H1 (cell line): ENCODE measurements around the gene ACYP2. TPM values are rescaled to one million over a fixed set of nuclear protein-coding genes. Genes with fewer than 3 reads are reported as not detected.
A peak's percentile ranks its signal among the peaks of the same experiment; 100 is the strongest.

Experiments used
- CTCF ChIA-PET: fragments of 300-600 bp; sonication (Branson Sonifier 250); formaldehyde crosslinking; loops from one replicate; lab custom pipeline; 2021; ENCODE audit not compliant: partially characterized antibody; lab: Charles Lee
- POLR2A ChIA-PET: fragments of 300-600 bp; sonication (Branson Sonifier 250); formaldehyde crosslinking; loops from one replicate; lab custom pipeline; 2021; ENCODE audit warnings: inconsistent platforms; ENCODE audit not compliant: partially characterized antibody; lab: Charles Lee
- DNase-seq, 2 experiments: peaks; one replicate each; pipeline versions ENCODE4 v3.0.0 to v3.0.0-alpha.2; 2010 to 2022; ENCODE audit warnings: low spot score in 2 of 2, low read depth in 1 of 2, mixed read lengths in 1 of 2
- FAIRE-seq: peaks from 2 replicates; lab custom pipeline; 2011; peaks lifted over from hg19 to GRCh38; lab: Jason Lieb, UNC
- H2AFZ ChIP-seq: 2 replicates; pipeline ENCODE4 v1.8.1; 2012; ENCODE audit warnings: low read length, inconsistent platforms
- H2AK5ac ChIP-seq: 2 replicates; pipeline ENCODE4 v1.6.1; 2013; ENCODE audit warnings: low read depth, low read length
- H2BK120ac ChIP-seq: replicated peaks from 2 replicates; pipeline ENCODE3; 2013; ENCODE audit warnings: low read depth, low read length, inconsistent platforms
- H2BK12ac ChIP-seq: 2 replicates; pipeline ENCODE4 v1.6.1; 2013; ENCODE audit warnings: low read depth, low read length
- H2BK15ac ChIP-seq: 2 replicates; pipeline ENCODE4 v1.6.1; 2013; ENCODE audit warnings: low read length
- H2BK20ac ChIP-seq: 2 replicates; pipeline ENCODE4 v1.6.1; 2013; ENCODE audit warnings: low read length
- H2BK5ac ChIP-seq: 2 replicates; pipeline ENCODE4 v1.6.1; 2013; ENCODE audit warnings: low read depth, low read length
- H3K14ac ChIP-seq: 2 replicates; pipeline ENCODE4 v1.6.1; 2013; ENCODE audit warnings: inconsistent platforms; ENCODE audit not compliant: insufficient read length
- H3K18ac ChIP-seq: 2 replicates; pipeline ENCODE4 v1.6.1; 2013; ENCODE audit warnings: low read length; ENCODE audit errors: extremely low read depth
- H3K23ac ChIP-seq: 2 replicates; pipeline ENCODE4 v1.6.1; 2013; ENCODE audit warnings: inconsistent platforms; ENCODE audit not compliant: insufficient read length
- H3K23me2 ChIP-seq: 2 replicates; pipeline ENCODE4 v1.6.1; 2013; ENCODE audit warnings: low read depth, low read length
- H3K27ac ChIP-seq: 2 replicates; pipeline ENCODE4 v1.6.1; 2011; ENCODE audit warnings: low read depth, low read length, inconsistent platforms
- H3K27me3 ChIP-seq, 4 experiments: replicated peaks in 1 of 4; 1 replicate in 1 of 4; 2 replicates in 3 of 4; pipeline versions ENCODE4 v1.6.1 to v1.8.1; 2011 to 2013; ENCODE audit warnings: low read length in 3 of 4, mild to moderate bottlenecking in 3 of 4, inconsistent platforms in 2 of 4, mixed read lengths in 2 of 4, moderate library complexity in 1 of 4; ENCODE audit not compliant: control insufficient read depth in 3 of 4, insufficient read depth in 3 of 4; ENCODE audit errors: extremely low read depth in 1 of 4
- H3K36me3 ChIP-seq, 4 experiments: 2 replicates each; pipeline versions ENCODE4 v1.6.1 to v1.8.1; 2011 to 2013; ENCODE audit warnings: mild to moderate bottlenecking in 4 of 4, low read length in 3 of 4, moderate library complexity in 2 of 4, control low read depth in 1 of 4, inconsistent platforms in 1 of 4; ENCODE audit not compliant: insufficient read depth in 4 of 4, control insufficient read depth in 2 of 4
- H3K4ac ChIP-seq: replicated peaks from 2 replicates; pipeline ENCODE3; 2013; ENCODE audit warnings: low read length, low read depth, mixed read lengths, inconsistent platforms; ENCODE audit not compliant: insufficient read length
- H3K4me1 ChIP-seq, 4 experiments: replicated peaks in 1 of 4; 1 replicate in 1 of 4; 2 replicates in 3 of 4; pipeline versions ENCODE4 v1.6.1 to v1.8.1; 2011 to 2013; ENCODE audit warnings: low read length in 3 of 4, inconsistent platforms in 2 of 4, mixed read lengths in 1 of 4; ENCODE audit not compliant: insufficient read depth in 4 of 4, control insufficient read depth in 3 of 4
- H3K4me2 ChIP-seq, 2 experiments: 2 replicates each; pipeline versions ENCODE4 v1.6.1 to v1.8.1; 2011 to 2013; ENCODE audit warnings: low read depth in 2 of 2, low read length in 2 of 2, control low read depth in 1 of 2, inconsistent platforms in 1 of 2, mild to moderate bottlenecking in 1 of 2; ENCODE audit not compliant: insufficient read depth in 1 of 2
- H3K4me3 ChIP-seq, 4 experiments: fragments of 200-600, 300-600 bp in 1 of 4; sonication (generic), shearing (Covaris generic), sonication (Bioruptor Twin) in 1 of 4; 2 replicates each; pipeline versions ENCODE4 v1.5.1 to v1.8.1; 2011 to 2016; ENCODE audit warnings: low read length in 4 of 4, low read depth in 3 of 4, control low read depth in 2 of 4, inconsistent platforms in 2 of 4, mild to moderate bottlenecking in 2 of 4, mixed read lengths in 1 of 4, moderate library complexity in 1 of 4; ENCODE audit not compliant: insufficient read depth in 2 of 4; ENCODE audit errors: extremely low read depth in 1 of 4
- H3K56ac ChIP-seq: replicated peaks from 2 replicates; pipeline ENCODE3; 2013; ENCODE audit warnings: low read depth, mild to moderate bottlenecking, mixed read lengths, low read length, inconsistent platforms; ENCODE audit not compliant: insufficient read length
- H3K79me1 ChIP-seq: 2 replicates; pipeline ENCODE4 v1.6.1; 2013; ENCODE audit warnings: low read depth, low read length, control low read depth
- H3K79me2 ChIP-seq, 2 experiments: 2 replicates each; pipeline versions ENCODE4 v1.6.1 to v1.8.1; 2012 to 2013; ENCODE audit warnings: low read length in 2 of 2, mild to moderate bottlenecking in 2 of 2, inconsistent platforms in 1 of 2; ENCODE audit not compliant: insufficient read depth in 2 of 2, control insufficient read depth in 1 of 2
- H3K9ac ChIP-seq, 4 experiments: replicated peaks in 1 of 4; 1 replicate in 1 of 4; 2 replicates in 3 of 4; pipeline versions ENCODE4 v1.6.1 to v1.8.1; 2011 to 2013; ENCODE audit warnings: low read depth in 3 of 4, low read length in 3 of 4, control low read depth in 2 of 4, mild to moderate bottlenecking in 2 of 4, moderate library complexity in 2 of 4, inconsistent platforms in 1 of 4; ENCODE audit errors: extremely low read depth in 1 of 4
- H3K9me3 ChIP-seq, 2 experiments: 2 replicates each; pipeline versions ENCODE4 v1.6.1 to v1.8.1; 2012 to 2013; ENCODE audit warnings: mild to moderate bottlenecking in 2 of 2, moderate library complexity in 2 of 2, control low read depth in 1 of 2, inconsistent platforms in 1 of 2, low read depth in 1 of 2, low read length in 1 of 2, mixed read lengths in 1 of 2; ENCODE audit not compliant: insufficient read depth in 2 of 2
- H4K20me1 ChIP-seq, 2 experiments: replicated peaks in 1 of 2; 2 replicates each; pipeline versions ENCODE3 to v1.8.1; 2011 to 2013; ENCODE audit warnings: inconsistent platforms in 2 of 2, low read length in 2 of 2, mild to moderate bottlenecking in 1 of 2; ENCODE audit not compliant: insufficient read depth in 2 of 2, control insufficient read depth in 1 of 2
- H4K5ac ChIP-seq: 2 replicates; pipeline ENCODE4 v1.6.1; 2013; ENCODE audit warnings: low read length, low read depth, mixed read lengths, inconsistent platforms; ENCODE audit not compliant: insufficient read length
- H4K8ac ChIP-seq: 2 replicates; pipeline ENCODE4 v1.8.0; 2013; ENCODE audit warnings: mild to moderate bottlenecking, moderate library complexity, low read length, inconsistent platforms; ENCODE audit not compliant: insufficient read depth; ENCODE audit errors: extremely low read depth
- H4K91ac ChIP-seq: replicated peaks from 2 replicates; pipeline ENCODE3; 2013; ENCODE audit warnings: low read length, mixed read lengths, inconsistent platforms; ENCODE audit not compliant: insufficient read length
- ASH2L ChIP-seq: fragments of 200-600, 300-600 bp; sonication (generic); IDR thresholded peaks from one replicate; pipeline ENCODE4 v1.7.1; 2017; ENCODE audit warnings: low read length
- KDM1A ChIP-seq: fragments of 200-600, 300-600 bp; sonication (generic); IDR thresholded peaks from 2 replicates; pipeline ENCODE4 v1.7.1; 2016; ENCODE audit warnings: mild to moderate bottlenecking, low read length, borderline replicate concordance
- RAD21 ChIP-seq, 2 experiments: IDR thresholded peaks in 1 of 2; conservative IDR thresholded peaks in 1 of 2; 2 replicates each; pipeline ENCODE4 v1.6.1; 2011; ENCODE audit warnings: low read depth in 2 of 2, low read length in 2 of 2, improper control_type of control experiment in 1 of 2, inconsistent platforms in 1 of 2, mild to moderate bottlenecking in 1 of 2, moderate library complexity in 1 of 2
- SP4 ChIP-seq: IDR thresholded peaks from 2 replicates; pipeline ENCODE4 v1.6.1; 2012; ENCODE audit warnings: low read length, inconsistent platforms
- WGBS, 2 experiments: shearing (Covaris generic) in 1 of 2; methylation state at CpG; one replicate each; pipeline versions ENCODE4 v1.1.6 to v1.1.7; 2013 to 2015; ENCODE audit warnings: low lambda C conversion rate in 2 of 2, mixed read lengths in 2 of 2, inconsistent platforms in 1 of 2, low coverage in 1 of 2, missing lambda C conversion rate in 1 of 2; ENCODE audit not compliant: insufficient replicate concordance in 2 of 2, insufficient coverage in 1 of 2, insufficient read length in 1 of 2; ENCODE audit errors: extremely low coverage in 1 of 2, missing lambda C conversion rate in 1 of 2; 5-methylcytosine and 5-hydroxymethylcytosine counted together
- polyA plus RNA-seq, 7 experiments: library from polyadenylated mRNA; depleted of rRNA in 3 of 7; stranded (reverse) in 5 of 7; unstranded in 2 of 7; fragments of >200 nt in 5 of 7; fragments of 200-250 nt in 2 of 7; gene quantifications; 1 replicate in 5 of 7; 2 replicates in 1 of 7; 4 replicates in 1 of 7; pipeline versions ENCODE4 v1.2.1 to v1.2.3, GENCODE V29; 2011 to 2013; ENCODE audit warnings: missing spikeins in 2 of 7, mixed read lengths in 2 of 7
- total RNA-seq: library from RNA; stranded (reverse); fragmentation: NEBNext Ultra II Directional; extraction: Animal tissue kit (Norgen Biotek cat#: 25700); gene quantifications from 2 replicates; pipeline ENCODE4 v1.2.1, GENCODE V29; 2021
- TF ChIP-seq, protein P1 (sequence below): IDR thresholded peaks from 2 replicates; pipeline ENCODE4 v1.6.1; 2012; ENCODE audit warnings: inconsistent platforms
- TF ChIP-seq, protein P2 (sequence below), 3 experiments: IDR thresholded peaks; 1 replicate in 2 of 3; 2 replicates in 1 of 3; pipeline versions ENCODE4 v1.5.1 to v1.6.1; 2011; ENCODE audit warnings: low read length in 3 of 3, mild to moderate bottlenecking in 3 of 3, inconsistent platforms in 2 of 3, low read depth in 1 of 3, moderate library complexity in 1 of 3; ENCODE audit not compliant: insufficient read depth in 1 of 3; ENCODE audit errors: control extremely low read depth in 1 of 3

The ACYP2 gene
- total and polyA plus RNA-seq, 2 of the 8 experiments (the other 6 are each of a cell fraction or from before 2014, with no cell fraction given) = 3.4 to 4.4 TPM

DNA sequence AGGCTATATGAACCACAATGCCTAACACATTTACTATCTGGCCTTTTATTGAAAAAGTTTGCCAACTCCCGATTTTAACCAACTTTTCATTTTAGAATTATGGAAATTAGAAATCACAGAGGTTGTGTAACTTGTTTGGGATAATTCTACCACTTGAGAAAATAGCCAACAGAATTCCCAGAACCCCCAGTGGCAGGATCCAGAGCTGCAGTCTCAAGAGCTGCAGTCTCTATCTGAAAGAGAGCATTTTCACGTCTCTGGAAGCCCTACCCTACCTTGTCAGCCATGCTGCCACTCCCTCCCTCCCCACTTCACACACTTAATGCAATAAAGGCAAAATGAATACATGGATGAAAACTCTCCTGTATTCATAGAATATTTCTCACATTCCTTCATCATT, 164.0 kb downstream of the ACYP2 start:
- CTCF ChIA-PET = interaction anchor here (0.6 to 2.1 kb wide), 21 partner anchors 9 to 181 kb away, joined by 3 to 15 read pairs (median 4); no protein-coding TSS in a partner anchor
- Histone ChIP-seq H3K4ac (no peak overlapping the region), H2AFZ (no peak overlapping the region), H3K23me2 (no peaks in the 10 kb centered on the region), H3K4me2 (no peak overlapping the region), H3K79me1 (no peaks in the 10 kb centered on the region), H3K14ac (no peak overlapping the region), H3K56ac (no peak overlapping the region), H3K18ac (no peak overlapping the region), H3K4me3 (no peak overlapping the region)
- no peak for FAIRE-seq
- 80% methylated on average over 2 of the region's 2 CpGs; no CpG with 5 or more reads in 1 of the 2 experiments for WGBS, 2 experiments
- TF ChIP-seq, protein P1, sequence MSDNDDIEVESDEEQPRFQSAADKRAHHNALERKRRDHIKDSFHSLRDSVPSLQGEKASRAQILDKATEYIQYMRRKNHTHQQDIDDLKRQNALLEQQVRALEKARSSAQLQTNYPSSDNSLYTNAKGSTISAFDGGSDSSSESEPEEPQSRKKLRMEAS = no peak
- TF ChIP-seq KDM1A = no peak
- TF ChIP-seq, protein P2, sequence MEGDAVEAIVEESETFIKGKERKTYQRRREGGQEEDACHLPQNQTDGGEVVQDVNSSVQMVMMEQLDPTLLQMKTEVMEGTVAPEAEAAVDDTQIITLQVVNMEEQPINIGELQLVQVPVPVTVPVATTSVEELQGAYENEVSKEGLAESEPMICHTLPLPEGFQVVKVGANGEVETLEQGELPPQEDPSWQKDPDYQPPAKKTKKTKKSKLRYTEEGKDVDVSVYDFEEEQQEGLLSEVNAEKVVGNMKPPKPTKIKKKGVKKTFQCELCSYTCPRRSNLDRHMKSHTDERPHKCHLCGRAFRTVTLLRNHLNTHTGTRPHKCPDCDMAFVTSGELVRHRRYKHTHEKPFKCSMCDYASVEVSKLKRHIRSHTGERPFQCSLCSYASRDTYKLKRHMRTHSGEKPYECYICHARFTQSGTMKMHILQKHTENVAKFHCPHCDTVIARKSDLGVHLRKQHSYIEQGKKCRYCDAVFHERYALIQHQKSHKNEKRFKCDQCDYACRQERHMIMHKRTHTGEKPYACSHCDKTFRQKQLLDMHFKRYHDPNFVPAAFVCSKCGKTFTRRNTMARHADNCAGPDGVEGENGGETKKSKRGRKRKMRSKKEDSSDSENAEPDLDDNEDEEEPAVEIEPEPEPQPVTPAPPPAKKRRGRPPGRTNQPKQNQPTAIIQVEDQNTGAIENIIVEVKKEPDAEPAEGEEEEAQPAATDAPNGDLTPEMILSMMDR (IDR thresholded peaks at IDR 0.05; ENCODE audit: control extremely low read depth in 1 of 3, insufficient read depth in 1 of 3, low read depth in 1 of 3, low read length in 3 of 3) = peak in 2 of 3 experiments; percentile 30 to 53; a peak in 2 of 4 replicates
- TF ChIP-seq ASH2L = no peak
- no peak for TF ChIP-seq SP4
- TF ChIP-seq RAD21 (IDR thresholded peaks at IDR 0.05 in 1 of 2, conservative IDR thresholded peaks at IDR 0.05 in 1 of 2; ENCODE audit: low read depth in 2 of 2, low read length in 2 of 2) = peak; percentile 9 to 25; a peak in 1 of 4 replicates
- TF ChIP-seq, all 59 proteins: peak for 2
- H3K4me1 ChIP-seq = no peaks in the 10 kb centered on the region
- no peak overlapping the region for H2BK120ac ChIP-seq
- H3K9me3 ChIP-seq = no peaks in the 10 kb centered on the region
- H2BK5ac ChIP-seq = no peak overlapping the region
- no peak overlapping the region for H2BK12ac ChIP-seq
- H3K27ac ChIP-seq = no peak overlapping the region
- no peak overlapping the region for H3K23ac ChIP-seq
- H3K9ac ChIP-seq = no peak overlapping the region
- H4K91ac ChIP-seq = no peak overlapping the region
- no peak for DNase-seq
- no peaks in the 10 kb centered on the region for H3K36me3 ChIP-seq
- POLR2A ChIA-PET = no interaction called here
- no peaks in the 10 kb centered on the region for H3K79me2 ChIP-seq
- no peak overlapping the region for H4K8ac ChIP-seq
- no peaks in the 10 kb centered on the region for H4K20me1 ChIP-seq
- no peak overlapping the region for H4K5ac ChIP-seq
- H3K27me3 ChIP-seq = no peaks in the 10 kb centered on the region
- no peak overlapping the region for H2BK20ac ChIP-seq
- no peak overlapping the region for H2AK5ac ChIP-seq
- H2BK15ac ChIP-seq = no peak overlapping the region
